Activated naive CD4-positive, alpha-beta T cell treated with anti-CD3 and anti-CD28 coated beads, Interleukin-2, amount 50 U/mL, for 16 hours (primary cell): ENCODE measurements around the gene HS3ST5.
"Not testable (repeated sequence)": the region's sequence is repeated elsewhere in the genome, so short reads cannot be mapped to it uniquely, and the experiment has no call there.

Experiments
- DNase-seq: peaks from one replicate; pipeline ENCODE4 v3.0.0-alpha.2; 2020

The HS3ST5 gene

GRCh38 chr6:114039841-114040240, 303.0 kb downstream of the HS3ST5 start:
- no peak for DNase-seq

GRCh38 chr6:114033606-114034005, 309.2 kb downstream of the HS3ST5 start:
- DNase-seq, result no peak

- DNase-seq, result no peak
Observed at GRCh38 chr6:114032721-114033120, 310.1 kb downstream of the HS3ST5 start.

- no peak for DNase-seq
Observed at GRCh38 chr6:114030767-114031166, 312.1 kb downstream of the HS3ST5 start.

GRCh38 chr6:114024746-114025145, 318.1 kb downstream of the HS3ST5 start:
- DNase-seq, result no peak

- no peak for DNase-seq
Observed at GRCh38 chr6:114020196-114020595, 322.6 kb downstream of the HS3ST5 start.

GRCh38 chr6:114017146-114017545, 325.7 kb downstream of the HS3ST5 start:
- not testable (repeated sequence) for DNase-seq

GRCh38 chr6:114014106-114014505, 328.7 kb downstream of the HS3ST5 start:
- not testable (repeated sequence) for DNase-seq

GRCh38 chr6:114011486-114011885, 331.3 kb downstream of the HS3ST5 start:
- DNase-seq, result not testable (repeated sequence)

GRCh38 chr6:114010540-114010939, 332.3 kb downstream of the HS3ST5 start:
- DNase-seq, result no peak

GRCh38 chr6:114009192-114009591, 333.6 kb downstream of the HS3ST5 start:
- DNase-seq, result no peak

GRCh38 chr6:114008331-114008730, 334.5 kb downstream of the HS3ST5 start:
- no peak for DNase-seq

GRCh38 chr6:114007516-114007915, 335.3 kb downstream of the HS3ST5 start:
- DNase-seq, result no peak
